RPMI7951 (cell line): ENCODE results near the gene KIF5A. TPM values are rescaled to one million over a fixed set of nuclear protein-coding genes. Genes with fewer than 3 reads are reported as not detected.

Source experiments
- DNase-seq: peaks from one replicate; pipeline ENCODE4 v3.0.0-alpha.2; 2012; ENCODE audit warnings: low read depth
- total RNA-seq: library from RNA; depleted of rRNA; stranded (reverse); fragments of >200 nt; shearing (Covaris generic); gene quantifications from 2 replicates; pipeline ENCODE4 v1.2.3, GENCODE V29; 2014; rRNA removed

Gene KIF5A
- total RNA-seq, 1 experiment from 2014 or later = 0.60 TPM

GRCh38 chr12:57632073-57632957 lies 82.5 kb downstream of the KIF5A start:
- DNase-seq = no peak

DNA sequence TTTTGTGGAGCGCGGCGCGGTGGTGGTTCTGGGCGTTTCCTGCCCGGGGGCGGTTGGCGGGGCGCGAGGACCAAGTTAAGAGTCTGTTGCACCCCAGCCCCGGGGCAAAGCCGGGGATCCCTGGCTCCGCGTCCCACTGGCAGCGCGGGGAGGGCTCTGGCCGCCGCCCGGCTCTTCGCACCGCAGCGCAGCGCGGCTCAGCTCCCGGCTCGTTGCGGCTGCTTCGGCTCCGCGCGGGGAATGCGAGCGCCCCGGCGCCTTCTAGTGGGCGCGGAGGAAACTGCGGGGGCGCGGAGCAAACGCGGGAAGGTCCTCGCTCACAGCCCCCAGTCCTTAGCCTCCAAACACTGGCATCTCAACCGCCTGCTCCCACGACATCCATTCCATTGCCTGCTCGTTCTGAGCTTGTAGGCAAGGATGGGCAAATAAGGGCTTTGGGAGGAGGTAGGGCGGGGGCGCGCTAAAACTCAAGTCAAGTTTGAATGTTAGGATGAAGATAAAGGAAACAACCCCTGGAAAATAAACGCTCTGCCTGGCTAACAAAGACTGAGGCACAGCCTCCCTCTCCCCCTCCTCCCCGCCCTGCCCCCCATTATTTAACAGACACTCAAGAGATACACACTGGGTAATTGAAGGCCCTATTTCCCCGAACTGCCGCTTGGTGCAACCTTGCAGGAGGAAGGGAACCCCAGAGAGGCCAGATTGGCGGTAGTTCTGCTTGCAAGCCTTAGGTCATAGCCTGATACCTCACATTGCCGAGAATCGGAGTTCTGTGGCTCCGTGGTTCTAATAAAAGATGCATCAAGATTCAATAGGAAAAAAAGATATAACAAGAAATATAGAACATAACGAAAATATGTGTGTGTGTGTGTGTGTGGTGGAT lies 83.4 kb downstream of the KIF5A start, which contains the start of gene B4GALNT1:
B4GALNT1 (minus strand) TSS at position 244 of the 883 bp plus-strand sequence. CDS start 1,069 bp downstream, outside the sequence.
- peak; percentile 58 for DNase-seq

Other genes starting within 250 kb of the KIF5A start
- 10.8 and 12.3 TPM in 2 replicates for gene R3HDM2, start 119.0 kb upstream of the KIF5A start, total RNA-seq
- not detected in 2 replicates for gene INHBC, start 115.3 kb upstream of the KIF5A start, total RNA-seq
- 0.24 and 0.88 TPM in 2 replicates for gene INHBE, start 94.7 kb upstream of the KIF5A start, total RNA-seq
- gene GLI1, start 90.3 kb upstream of the KIF5A start, total RNA-seq = 0.49 and 0.60 TPM in 2 replicates
- gene ARHGAP9, start 70.2 kb upstream of the KIF5A start, total RNA-seq = 0.20 TPM in 1 of 2 replicates, not detected in the other
- gene MARS1, start 62.0 kb upstream of the KIF5A start, total RNA-seq = 79.7 and 94.8 TPM in 2 replicates
- gene DDIT3, start 29.5 kb upstream of the KIF5A start, total RNA-seq = 19.1 and 24.8 TPM in 2 replicates
- 1.7 and 2.1 TPM in 2 replicates for gene MBD6, start 27.2 kb upstream of the KIF5A start, total RNA-seq
- gene DCTN2, start 2.9 kb upstream of the KIF5A start, total RNA-seq = 123 and 155 TPM in 2 replicates
- 15.9 and 19.3 TPM in 2 replicates for gene PIP4K2C, start 41.1 kb downstream of the KIF5A start, total RNA-seq
- gene DTX3, start 54.8 kb downstream of the KIF5A start, total RNA-seq = 9.9 and 10.7 TPM in 2 replicates
- gene ARHGEF25, start 61.4 kb downstream of the KIF5A start, total RNA-seq = 9.4 and 11.5 TPM in 2 replicates
- gene B4GALNT1, start 83.2 kb downstream of the KIF5A start, total RNA-seq = 11.9 and 14.4 TPM in 2 replicates
- gene OS9, start 144.1 kb downstream of the KIF5A start, total RNA-seq = 152 and 183 TPM in 2 replicates
- gene AGAP2, start 188.7 kb downstream of the KIF5A start, total RNA-seq = 0.20 and 0.72 TPM in 2 replicates
- gene TSPAN31, start 195.0 kb downstream of the KIF5A start, total RNA-seq = 39.2 and 42.1 TPM in 2 replicates
- gene CDK4, start 202.3 kb downstream of the KIF5A start, total RNA-seq = 232 and 269 TPM in 2 replicates
- gene MARCHF9, start 205.1 kb downstream of the KIF5A start, total RNA-seq = 3.0 and 4.2 TPM in 2 replicates
- 1.1 and 1.2 TPM in 2 replicates for gene CYP27B1, start 217.0 kb downstream of the KIF5A start, total RNA-seq
- gene METTL1, start 222.1 kb downstream of the KIF5A start, total RNA-seq = 8.8 and 11.2 TPM in 2 replicates
- 5.3 and 6.6 TPM in 2 replicates for gene EEF1AKMT3, start 222.6 kb downstream of the KIF5A start, total RNA-seq
- 43.1 and 48.8 TPM in 2 replicates for gene TSFM, start 232.7 kb downstream of the KIF5A start, total RNA-seq